ENCODE data around the gene ZNF524. TPM values are rescaled to one million over a fixed set of nuclear protein-coding genes. Genes with fewer than 3 reads are reported as not detected.

ZNF524 gene
- total and polyA plus RNA-seq, 10 of the 15 experiments (the other 5 are each of a cell fraction or from before 2014, with no cell fraction given) = 0.47 to 18.6 (median 12.4) TPM; not detected in 1

DNA sequence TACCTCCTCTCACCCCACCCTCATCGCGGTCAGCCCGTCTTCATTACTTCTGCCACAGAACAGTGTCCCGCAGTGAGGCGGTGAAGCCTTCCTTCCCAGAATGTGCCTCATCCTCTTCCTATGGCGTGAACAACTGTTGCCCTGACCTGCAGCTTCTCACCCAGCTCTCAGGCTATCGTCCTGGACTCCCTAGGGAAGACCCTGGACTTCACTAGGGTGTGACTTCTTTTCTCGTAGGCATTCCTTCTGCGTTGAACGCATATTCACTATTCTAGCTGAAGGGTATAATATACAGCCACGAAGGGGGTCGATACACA is 6.3 kb downstream of the ZNF524 start (continued):
- TF ChIP-seq HDAC6 (IDR thresholded peaks at IDR 0.05; ENCODE audit: unreplicated experiment) (no peak), HDAC2 (IDR thresholded peaks at IDR 0.05) (no peak), MTA3 (IDR thresholded peaks at IDR 0.05; ENCODE audit: borderline replicate concordance, low read length) (no peak), RELA (IDR thresholded peaks at IDR 0.05; ENCODE audit: borderline replicate concordance, partially characterized antibody) (no peak), SREBF1 (IDR thresholded peaks at IDR 0.05; ENCODE audit: low read length) (no peak), GABPA (IDR thresholded peaks at IDR 0.05; ENCODE audit: low read depth) (no peak), ZZZ3 (IDR thresholded peaks at IDR 0.05; ENCODE audit: control insufficient read depth, insufficient read length, low read depth) (no peak), PML (IDR thresholded peaks at IDR 0.05; ENCODE audit: low read length) (no peak), SMC3 (IDR thresholded peaks at IDR 0.05; ENCODE audit: borderline replicate concordance, low read length) (no peak), HCFC1 (IDR thresholded peaks at IDR 0.05; ENCODE audit: low read length) (0 out of 2 replicates have a peak, but pooled peaks have one; percentile 1), STAT1 (conservative IDR thresholded peaks at IDR 0.05) (no peak), DPF2 (IDR thresholded peaks at IDR 0.05) (no peak), SIN3A (IDR thresholded peaks at IDR 0.05; ENCODE audit: low read depth, low read length) (peak; percentile 17; the same call in 1 of the 2 replicates), ZNF207 (IDR thresholded peaks at IDR 0.05; ENCODE audit: borderline replicate concordance) (0 out of 2 replicates have a peak, but pooled peaks have one; percentile 12)
- TF ChIP-seq, protein P1, sequence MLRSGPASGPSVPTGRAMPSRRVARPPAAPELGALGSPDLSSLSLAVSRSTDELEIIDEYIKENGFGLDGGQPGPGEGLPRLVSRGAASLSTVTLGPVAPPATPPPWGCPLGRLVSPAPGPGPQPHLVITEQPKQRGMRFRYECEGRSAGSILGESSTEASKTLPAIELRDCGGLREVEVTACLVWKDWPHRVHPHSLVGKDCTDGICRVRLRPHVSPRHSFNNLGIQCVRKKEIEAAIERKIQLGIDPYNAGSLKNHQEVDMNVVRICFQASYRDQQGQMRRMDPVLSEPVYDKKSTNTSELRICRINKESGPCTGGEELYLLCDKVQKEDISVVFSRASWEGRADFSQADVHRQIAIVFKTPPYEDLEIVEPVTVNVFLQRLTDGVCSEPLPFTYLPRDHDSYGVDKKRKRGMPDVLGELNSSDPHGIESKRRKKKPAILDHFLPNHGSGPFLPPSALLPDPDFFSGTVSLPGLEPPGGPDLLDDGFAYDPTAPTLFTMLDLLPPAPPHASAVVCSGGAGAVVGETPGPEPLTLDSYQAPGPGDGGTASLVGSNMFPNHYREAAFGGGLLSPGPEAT (IDR thresholded peaks at IDR 0.05; ENCODE audit: low read depth) = peak; percentile 5; the same call in 1 of the 2 replicates
- TF ChIP-seq, protein P2, sequence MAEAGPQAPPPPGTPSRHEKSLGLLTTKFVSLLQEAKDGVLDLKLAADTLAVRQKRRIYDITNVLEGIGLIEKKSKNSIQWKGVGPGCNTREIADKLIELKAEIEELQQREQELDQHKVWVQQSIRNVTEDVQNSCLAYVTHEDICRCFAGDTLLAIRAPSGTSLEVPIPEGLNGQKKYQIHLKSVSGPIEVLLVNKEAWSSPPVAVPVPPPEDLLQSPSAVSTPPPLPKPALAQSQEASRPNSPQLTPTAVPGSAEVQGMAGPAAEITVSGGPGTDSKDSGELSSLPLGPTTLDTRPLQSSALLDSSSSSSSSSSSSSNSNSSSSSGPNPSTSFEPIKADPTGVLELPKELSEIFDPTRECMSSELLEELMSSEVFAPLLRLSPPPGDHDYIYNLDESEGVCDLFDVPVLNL (IDR thresholded peaks at IDR 0.05; ENCODE audit: low read depth, low read length) = no peak

All from GM12878 (cell line).